HEK293T (cell line): ENCODE results near the gene AGTPBP1.
A peak's percentile ranks its signal among the peaks of the same experiment; 100 is the strongest.
"Not testable (repeated sequence)": the region's sequence is repeated elsewhere in the genome, so short reads cannot be mapped to it uniquely, and the experiment has no call there.

ENCODE experiments used
- CTCF ChIA-PET: fragments of 350-600 bp; formaldehyde crosslinking; extraction: SDS; loops from one replicate; lab custom pipeline; 2021; ENCODE audit warnings: antibody characterized with exemption, inconsistent platforms; lab: Yijun Ruan, JAX
- POLR2A ChIA-PET: fragments of 350-600 bp; formaldehyde crosslinking; extraction: SDS; loops from one replicate; lab custom pipeline; 2020; ENCODE audit warnings: antibody characterized with exemption, inconsistent platforms; lab: Yijun Ruan, JAX
- DNase-seq: peaks from one replicate; pipeline ENCODE4 v3.0.0; 2012; ENCODE audit warnings: mixed read lengths; ENCODE audit errors: extremely low spot score
- ARNT ChIP-seq: fragments of 450-650 bp; IDR thresholded peaks from 2 replicates; pipeline ENCODE4 v1.6.1; 2017; ENCODE audit warnings: mild to moderate bottlenecking
- BHLHE40 ChIP-seq: fragments of 450-650 bp; IDR thresholded peaks from 2 replicates; pipeline ENCODE4 v1.6.1; 2016; ENCODE audit warnings: mild to moderate bottlenecking, moderate library complexity, borderline replicate concordance
- CTBP1 ChIP-seq: fragments of 450-650 bp; IDR thresholded peaks from 2 replicates; pipeline ENCODE4 v1.6.1; 2016; ENCODE audit warnings: borderline replicate concordance
- ELF4 ChIP-seq: fragments of 450-650 bp; IDR thresholded peaks from 2 replicates; pipeline ENCODE4 v1.6.1; 2017; ENCODE audit warnings: antibody characterized with exemption
- FOXA1 ChIP-seq: fragments of 450-650 bp; IDR thresholded peaks from 2 replicates; pipeline ENCODE4 v1.6.1; 2016; ENCODE audit warnings: mild to moderate bottlenecking
- FOXK2 ChIP-seq: fragments of 450-650 bp; IDR thresholded peaks from 2 replicates; pipeline ENCODE4 v1.6.1; 2016; ENCODE audit warnings: mild to moderate bottlenecking
- FOXM1 ChIP-seq: fragments of 450-650 bp; IDR thresholded peaks from 2 replicates; pipeline ENCODE4 v1.6.1; 2017; ENCODE audit warnings: mild to moderate bottlenecking, borderline replicate concordance
- HDGF ChIP-seq: fragments of 450-650 bp; IDR thresholded peaks from 2 replicates; pipeline ENCODE4 v1.6.1; 2017; ENCODE audit warnings: antibody characterized with exemption, borderline replicate concordance
- L3MBTL2 ChIP-seq: fragments of 450-650 bp; conservative IDR thresholded peaks from 2 replicates; pipeline ENCODE4 v1.6.1; 2016; ENCODE audit warnings: mild to moderate bottlenecking
- LEF1 ChIP-seq: fragments of 450-650 bp; IDR thresholded peaks from 2 replicates; pipeline ENCODE4 v1.6.1; 2017; ENCODE audit warnings: mild to moderate bottlenecking, borderline replicate concordance
- NFRKB ChIP-seq: fragments of 450-650 bp; IDR thresholded peaks from 2 replicates; pipeline ENCODE4 v1.6.1; 2016; ENCODE audit warnings: mild to moderate bottlenecking, moderate library complexity
- SP1 ChIP-seq: fragments of 450-650 bp; IDR thresholded peaks from 2 replicates; pipeline ENCODE4 v1.6.1; 2017
- SUZ12 ChIP-seq: fragments of 450-650 bp; IDR thresholded peaks from 2 replicates; pipeline ENCODE4 v1.6.1; 2016; ENCODE audit warnings: mild to moderate bottlenecking
- TARDBP ChIP-seq: fragments of 450-650 bp; IDR thresholded peaks from 2 replicates; pipeline ENCODE4 v1.6.1; 2016
- ZNF384 ChIP-seq: fragments of 450-650 bp; IDR thresholded peaks from 2 replicates; pipeline ENCODE4 v1.6.1; 2016
- TF ChIP-seq, protein P1 (sequence below): fragments of 450-650 bp; IDR thresholded peaks from 2 replicates; pipeline ENCODE4 v1.6.1; 2016

Gene AGTPBP1

DNA sequence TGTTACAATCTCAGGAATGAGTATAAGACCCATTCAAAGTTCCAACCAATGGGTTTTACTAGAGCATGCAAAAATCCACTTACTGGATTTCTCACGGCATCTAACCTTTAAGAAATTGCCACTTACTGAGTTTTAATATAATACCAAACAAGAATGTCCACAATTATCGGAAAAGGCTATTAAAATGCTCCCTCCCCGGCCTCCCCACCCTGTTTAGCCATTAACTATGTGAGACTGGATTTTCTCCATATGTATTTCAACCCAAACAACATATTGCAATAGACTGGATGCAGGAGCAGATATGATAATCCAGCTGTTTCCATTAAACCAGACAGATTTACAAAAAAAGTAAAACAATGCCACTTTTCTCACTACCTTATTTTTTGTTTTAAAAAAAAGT, 4.1 kb downstream of the AGTPBP1 start:
- CTCF ChIA-PET = no interaction called here
- no peak for DNase-seq
- TF ChIP-seq FOXA1 = no peak
- TF ChIP-seq, protein P1, sequence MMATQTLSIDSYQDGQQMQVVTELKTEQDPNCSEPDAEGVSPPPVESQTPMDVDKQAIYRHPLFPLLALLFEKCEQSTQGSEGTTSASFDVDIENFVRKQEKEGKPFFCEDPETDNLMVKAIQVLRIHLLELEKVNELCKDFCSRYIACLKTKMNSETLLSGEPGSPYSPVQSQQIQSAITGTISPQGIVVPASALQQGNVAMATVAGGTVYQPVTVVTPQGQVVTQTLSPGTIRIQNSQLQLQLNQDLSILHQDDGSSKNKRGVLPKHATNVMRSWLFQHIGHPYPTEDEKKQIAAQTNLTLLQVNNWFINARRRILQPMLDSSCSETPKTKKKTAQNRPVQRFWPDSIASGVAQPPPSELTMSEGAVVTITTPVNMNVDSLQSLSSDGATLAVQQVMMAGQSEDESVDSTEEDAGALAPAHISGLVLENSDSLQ = no peak
- TF ChIP-seq FOXK2 = no peak
- TF ChIP-seq SP1 = no peak
- TF ChIP-seq NFRKB = no peak
- no peak for TF ChIP-seq FOXM1
- no peak for TF ChIP-seq ARNT
- no peak for TF ChIP-seq L3MBTL2
- TF ChIP-seq CTBP1 = no peak
- no peak for TF ChIP-seq BHLHE40
- TF ChIP-seq TARDBP = no peak
- TF ChIP-seq ELF4 = no peak
- no peak for TF ChIP-seq ZNF384
- no peak for TF ChIP-seq HDGF
- POLR2A ChIA-PET = no interaction called here

GRCh38 chr9:85730916-85731630, 10.7 kb downstream of the AGTPBP1 start:
- DNase-seq = no peak
- POLR2A ChIA-PET = no interaction called here
- no peak for TF ChIP-seq NFRKB
- no peak for TF ChIP-seq L3MBTL2
- CTCF ChIA-PET = no interaction called here

DNA sequence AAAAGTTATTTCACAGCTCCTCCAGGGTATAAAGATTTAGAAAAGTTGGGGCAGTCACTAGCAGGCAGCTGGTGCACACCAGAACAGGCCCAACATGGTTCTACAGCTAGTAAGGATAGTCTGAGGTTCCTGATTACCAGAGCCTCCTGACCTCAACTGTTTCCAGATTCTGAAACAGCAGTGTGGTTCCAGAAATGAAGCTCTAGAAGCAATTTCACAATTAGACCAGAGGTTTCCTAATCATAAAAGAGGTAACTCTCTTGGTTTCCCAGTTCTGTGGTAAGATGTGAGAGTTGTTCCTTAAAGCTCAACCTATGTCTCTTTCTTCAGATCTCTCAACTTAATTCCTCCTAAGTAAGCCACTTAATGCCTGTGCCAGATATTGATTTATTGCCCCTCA, 11.9 kb downstream of the AGTPBP1 start:
- TF ChIP-seq, protein P1 = peak; percentile 31
- no peak for TF ChIP-seq FOXA1
- ChIA-PET POLR2A (interaction anchor here (1.0 kb wide), 1 partner anchor 19 kb away, joined by 3 read pairs; no protein-coding TSS in a partner anchor), CTCF (no interaction called here)
- DNase-seq = no peak

GRCh38 chr9:85727500-85727899, 14.3 kb downstream of the AGTPBP1 start:
- CTCF ChIA-PET = no interaction called here
- DNase-seq = no peak
- POLR2A ChIA-PET = interaction anchor here (0.8 kb wide), 1 partner anchor 14 kb away, joined by 3 read pairs; the partner anchor contains the start of gene AGTPBP1
- no peak for TF ChIP-seq FOXM1
- TF ChIP-seq LEF1 = no peak
- TF ChIP-seq ELF4 = no peak
- TF ChIP-seq, protein P1 = no peak
- TF ChIP-seq HDGF = no peak
- TF ChIP-seq CTBP1 = no peak
- no peak for TF ChIP-seq BHLHE40
- TF ChIP-seq FOXK2 = no peak

DNA sequence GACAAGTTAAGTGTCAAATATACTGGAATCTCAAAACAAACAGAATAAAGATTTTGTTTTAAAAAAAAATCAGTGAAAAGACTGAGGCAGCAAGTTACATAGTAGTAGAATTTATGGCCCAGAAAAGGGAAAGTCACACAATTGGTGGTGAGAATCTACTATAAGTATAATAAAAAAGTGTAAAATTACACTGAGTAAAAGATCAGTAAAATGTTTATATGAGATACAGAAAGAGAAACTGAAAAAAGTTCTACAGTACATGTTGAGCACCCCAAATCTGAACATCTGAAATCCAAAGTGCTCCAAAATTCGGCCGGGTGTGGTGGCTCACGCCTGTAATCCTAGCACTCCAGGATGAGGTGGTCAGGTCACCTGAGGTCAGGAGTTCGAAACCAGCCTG, 15.0 kb downstream of the AGTPBP1 start:
- TF ChIP-seq NFRKB (no peak), ARNT (no peak), SP1 (no peak), CTBP1 (no peak), LEF1 (no peak), FOXK2 (no peak), ELF4 (no peak), TARDBP (no peak), HDGF (no peak), L3MBTL2 (no peak), FOXM1 (no peak), BHLHE40 (no peak), FOXA1 (no peak), SUZ12 (no peak), ZNF384 (no peak)
- TF ChIP-seq, protein P1 = no peak

GRCh38 chr9:85723215-85723614, 18.5 kb downstream of the AGTPBP1 start:
- ChIA-PET CTCF (interaction anchor here (0.6 kb wide), 1 partner anchor 1048 kb away, joined by 3 read pairs; no protein-coding TSS in a partner anchor), POLR2A (no interaction called here)
- DNase-seq = no peak
- TF ChIP-seq SP1 (no peak), L3MBTL2 (no peak), FOXM1 (no peak), ARNT (no peak), FOXK2 (no peak), TARDBP (no peak), CTBP1 (no peak), ELF4 (no peak)
- TF ChIP-seq, protein P1 = no peak

More for the DNA sequence above, 15.0 kb downstream of the AGTPBP1 start:
- no peak for DNase-seq
- POLR2A ChIA-PET = interaction anchor here (0.8 kb wide), 1 partner anchor 15 kb away, joined by 3 read pairs; the partner anchor contains the start of gene AGTPBP1
- CTCF ChIA-PET = no interaction called here

DNA sequence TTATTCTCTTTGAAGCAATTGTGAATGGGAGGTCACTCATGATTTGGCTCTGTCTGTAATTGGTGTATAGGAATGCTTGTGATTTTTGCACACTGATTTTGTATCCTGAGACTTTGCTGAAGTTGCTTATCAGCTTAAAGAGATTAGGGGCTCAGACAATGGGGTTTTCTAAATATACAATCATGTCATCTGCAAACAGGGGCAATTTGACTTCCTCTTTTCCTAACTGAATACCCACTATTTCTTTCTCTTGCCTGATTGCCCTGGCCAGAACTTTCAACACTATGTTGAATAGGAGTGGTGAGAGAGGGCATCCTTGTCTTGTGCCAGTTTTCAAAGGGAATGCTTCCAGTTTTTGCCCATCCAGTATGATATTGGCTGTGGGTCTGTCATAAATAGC, 22.3 kb downstream of the AGTPBP1 start:
- DNase-seq, POLR2A ChIA-PET, CTCF ChIA-PET: not testable (repeated sequence)

DNA sequence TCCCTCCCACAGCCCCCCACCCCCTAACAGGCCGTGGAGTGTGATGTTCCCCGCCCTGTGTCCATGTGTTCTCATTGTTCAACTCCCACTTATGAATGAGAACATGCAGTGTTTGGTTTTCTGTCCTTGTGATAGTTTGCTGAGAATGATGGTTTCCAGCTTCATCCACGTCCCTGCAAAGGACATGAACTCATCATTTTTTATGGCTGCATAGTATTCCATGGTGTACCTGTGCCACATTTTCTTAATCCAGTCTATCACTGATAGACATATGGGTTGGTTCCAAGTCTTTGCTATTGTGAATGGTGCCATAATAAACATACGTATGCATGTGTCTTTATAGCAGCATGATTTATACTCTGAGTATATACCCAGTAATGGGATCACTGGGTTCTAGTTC, 23.9 kb downstream of the AGTPBP1 start:
- DNase-seq, POLR2A ChIA-PET, CTCF ChIA-PET: not testable (repeated sequence)
